ENCODE data around the gene OGFOD2.

OGFOD2 gene

GRCh38 chr12:122994781-122995502 is 19.9 kb downstream of the OGFOD2 start:
- no peak overlapping the region for H3K23ac ChIP-seq (ENCODE audit: low read length)
- no peak overlapping the region for H3K4ac ChIP-seq (ENCODE audit: low read depth, low read length)
- no peaks in the 10 kb centered on the region for H3K36me3 ChIP-seq (ENCODE audit: control insufficient read depth, insufficient read depth, low read length)
- H2BK120ac ChIP-seq (ENCODE audit: low read depth, low read length), result no peak overlapping the region
- no peak overlapping the region for H3K56ac ChIP-seq (ENCODE audit: low read length)
- H3K27ac ChIP-seq (ENCODE audit: low read depth, low read length), result no peak overlapping the region
- no peak overlapping the region for H4K8ac ChIP-seq (ENCODE audit: low read depth, low read length)
- no peak overlapping the region for H3K4me3 ChIP-seq (ENCODE audit: low read length)
- no peaks in the 10 kb centered on the region for H3K79me2 ChIP-seq (ENCODE audit: control insufficient read depth, insufficient read depth, low read length)
- H3K4me2 ChIP-seq (ENCODE audit: low read length), result no peak overlapping the region
- no CpG with 5 or more reads among the region's 13 CpGs for WGBS (ENCODE audit: extremely low coverage, insufficient coverage, low lambda C conversion rate)
- H2BK5ac ChIP-seq (ENCODE audit: low read length), result no peak overlapping the region
- DNase-seq, result no peak
- H3K18ac ChIP-seq (ENCODE audit: low read length), result no peak overlapping the region
- no peak overlapping the region for H2BK15ac ChIP-seq (replicated peaks; ENCODE audit: low read depth)
- no peaks in the 10 kb centered on the region for H3K79me1 ChIP-seq (ENCODE audit: low read length)
- H3K4me1 ChIP-seq (ENCODE audit: control insufficient read depth, low read depth, low read length), result no peaks in the 10 kb centered on the region
- H3K9ac ChIP-seq (ENCODE audit: low read length), result no peak overlapping the region
- H3K27me3 ChIP-seq (ENCODE audit: insufficient read depth, low read length, poor library complexity), result no peaks in the 10 kb centered on the region
- H2AK5ac ChIP-seq (ENCODE audit: low read length), result no peak overlapping the region
- no peak overlapping the region for H4K5ac ChIP-seq (ENCODE audit: low read length)

GRCh38 chr12:122995503-122996187 is 20.6 kb downstream of the OGFOD2 start:
- Histone ChIP-seq H3K23ac (ENCODE audit: low read length) (no peak overlapping the region), H2BK5ac (ENCODE audit: low read length) (no peak overlapping the region), H3K27me3 (ENCODE audit: insufficient read depth, low read length, poor library complexity) (no peaks in the 10 kb centered on the region), H3K4me1 (ENCODE audit: control insufficient read depth, low read depth, low read length) (no peaks in the 10 kb centered on the region), H4K8ac (ENCODE audit: low read depth, low read length) (no peak overlapping the region), H3K36me3 (ENCODE audit: control insufficient read depth, insufficient read depth, low read length) (no peaks in the 10 kb centered on the region), H2BK120ac (ENCODE audit: low read depth, low read length) (no peak overlapping the region), H3K79me1 (ENCODE audit: low read length) (no peaks in the 10 kb centered on the region), H4K5ac (ENCODE audit: low read length) (no peak overlapping the region), H3K4ac (ENCODE audit: low read depth, low read length) (no peak overlapping the region), H3K18ac (ENCODE audit: low read length) (no peak overlapping the region), H3K56ac (ENCODE audit: low read length) (no peak overlapping the region), H2BK15ac (replicated peaks; ENCODE audit: low read depth) (no peak overlapping the region), H3K9ac (ENCODE audit: low read length) (no peak overlapping the region), H3K4me2 (ENCODE audit: low read length) (no peak overlapping the region), H3K27ac (ENCODE audit: low read depth, low read length) (no peak overlapping the region), H2AK5ac (ENCODE audit: low read length) (no peak overlapping the region), H3K79me2 (ENCODE audit: control insufficient read depth, insufficient read depth, low read length) (no peaks in the 10 kb centered on the region), H3K4me3 (ENCODE audit: low read length) (no peak overlapping the region)
- DNase-seq, result no peak
- no CpG with 5 or more reads among the region's 20 CpGs for WGBS (ENCODE audit: extremely low coverage, insufficient coverage, low lambda C conversion rate)

GRCh38 chr12:122996188-122996601 is 21.2 kb downstream of the OGFOD2 start:
- Histone ChIP-seq H3K4me1 (ENCODE audit: control insufficient read depth, low read depth, low read length) (no peaks in the 10 kb centered on the region), H3K18ac (ENCODE audit: low read length) (no peak overlapping the region), H3K56ac (ENCODE audit: low read length) (no peak overlapping the region), H3K9ac (ENCODE audit: low read length) (no peak overlapping the region), H2BK120ac (ENCODE audit: low read depth, low read length) (no peak overlapping the region), H3K79me1 (ENCODE audit: low read length) (no peaks in the 10 kb centered on the region), H3K4me3 (ENCODE audit: low read length) (no peak overlapping the region), H2BK15ac (replicated peaks; ENCODE audit: low read depth) (no peak overlapping the region), H3K4me2 (ENCODE audit: low read length) (no peak overlapping the region), H3K23ac (ENCODE audit: low read length) (no peak overlapping the region), H3K36me3 (ENCODE audit: control insufficient read depth, insufficient read depth, low read length) (no peaks in the 10 kb centered on the region), H4K8ac (ENCODE audit: low read depth, low read length) (no peak overlapping the region), H3K27me3 (ENCODE audit: insufficient read depth, low read length, poor library complexity) (no peaks in the 10 kb centered on the region), H3K79me2 (ENCODE audit: control insufficient read depth, insufficient read depth, low read length) (no peaks in the 10 kb centered on the region), H3K4ac (ENCODE audit: low read depth, low read length) (no peak overlapping the region), H2BK5ac (ENCODE audit: low read length) (no peak overlapping the region), H2AK5ac (ENCODE audit: low read length) (no peak overlapping the region), H3K27ac (ENCODE audit: low read depth, low read length) (no peak overlapping the region), H4K5ac (ENCODE audit: low read length) (no peak overlapping the region)
- DNase-seq, result no peak
- no CpG with 5 or more reads among the region's 7 CpGs for WGBS (ENCODE audit: extremely low coverage, insufficient coverage, low lambda C conversion rate)

- Histone ChIP-seq H3K23ac (ENCODE audit: low read length) (no peak overlapping the region), H4K5ac (ENCODE audit: low read length) (no peak overlapping the region), H3K4ac (ENCODE audit: low read depth, low read length) (no peak overlapping the region), H2BK120ac (ENCODE audit: low read depth, low read length) (no peak overlapping the region), H3K56ac (ENCODE audit: low read length) (no peak overlapping the region), H3K4me2 (ENCODE audit: low read length) (no peak overlapping the region), H4K8ac (ENCODE audit: low read depth, low read length) (no peak overlapping the region), H3K4me3 (ENCODE audit: low read length) (no peak overlapping the region), H3K79me1 (ENCODE audit: low read length) (no peaks in the 10 kb centered on the region), H3K36me3 (ENCODE audit: control insufficient read depth, insufficient read depth, low read length) (no peaks in the 10 kb centered on the region), H2BK5ac (ENCODE audit: low read length) (no peak overlapping the region), H3K79me2 (ENCODE audit: control insufficient read depth, insufficient read depth, low read length) (no peaks in the 10 kb centered on the region), H3K18ac (ENCODE audit: low read length) (no peak overlapping the region), H3K27me3 (ENCODE audit: insufficient read depth, low read length, poor library complexity) (no peaks in the 10 kb centered on the region), H3K9ac (ENCODE audit: low read length) (no peak overlapping the region), H3K4me1 (ENCODE audit: control insufficient read depth, low read depth, low read length) (no peaks in the 10 kb centered on the region), H2AK5ac (ENCODE audit: low read length) (no peak overlapping the region), H2BK15ac (replicated peaks; ENCODE audit: low read depth) (no peak overlapping the region), H3K27ac (ENCODE audit: low read depth, low read length) (no peak overlapping the region)
- DNase-seq, result no peak
- WGBS (ENCODE audit: extremely low coverage, insufficient coverage, low lambda C conversion rate), result no CpG with 5 or more reads among the region's 16 CpGs
Observed at GRCh38 chr12:122996621-122997342, 21.7 kb downstream of the OGFOD2 start.

- no peak overlapping the region for H3K4me2 ChIP-seq (ENCODE audit: low read length)
- H3K56ac ChIP-seq (ENCODE audit: low read length), result no peak overlapping the region
- WGBS (ENCODE audit: extremely low coverage, insufficient coverage, low lambda C conversion rate), result no CpG with 5 or more reads among the region's 25 CpGs
- H4K5ac ChIP-seq (ENCODE audit: low read length), result no peak overlapping the region
- no peak overlapping the region for H3K4me3 ChIP-seq (ENCODE audit: low read length)
- H3K4me1 ChIP-seq (ENCODE audit: control insufficient read depth, low read depth, low read length), result no peaks in the 10 kb centered on the region
- no peak overlapping the region for H4K8ac ChIP-seq (ENCODE audit: low read depth, low read length)
- no peak overlapping the region for H3K4ac ChIP-seq (ENCODE audit: low read depth, low read length)
- H3K27ac ChIP-seq (ENCODE audit: low read depth, low read length), result no peak overlapping the region
- DNase-seq, result no peak
- H2BK15ac ChIP-seq (replicated peaks; ENCODE audit: low read depth), result no peak overlapping the region
- no peaks in the 10 kb centered on the region for H3K79me1 ChIP-seq (ENCODE audit: low read length)
- no peaks in the 10 kb centered on the region for H3K27me3 ChIP-seq (ENCODE audit: insufficient read depth, low read length, poor library complexity)
- H3K23ac ChIP-seq (ENCODE audit: low read length), result no peak overlapping the region
- no peak overlapping the region for H3K9ac ChIP-seq (ENCODE audit: low read length)
- no peak overlapping the region for H2BK5ac ChIP-seq (ENCODE audit: low read length)
- no peaks in the 10 kb centered on the region for H3K79me2 ChIP-seq (ENCODE audit: control insufficient read depth, insufficient read depth, low read length)
- H3K36me3 ChIP-seq (ENCODE audit: control insufficient read depth, insufficient read depth, low read length), result no peaks in the 10 kb centered on the region
- no peak overlapping the region for H2AK5ac ChIP-seq (ENCODE audit: low read length)
- H3K18ac ChIP-seq (ENCODE audit: low read length), result no peak overlapping the region
- H2BK120ac ChIP-seq (ENCODE audit: low read depth, low read length), result no peak overlapping the region
Observed at GRCh38 chr12:122997343-122998250, 22.6 kb downstream of the OGFOD2 start.
